Measurements from ENCODE around the gene USP3.

The USP3 gene

GRCh38 chr15:63497642-63498467, 6.5 kb upstream of the USP3 start:
- no peak for DNase-seq (ENCODE audit: low spot score)

GRCh38 chr15:63499175-63499549, 5.2 kb upstream of the USP3 start:
- no peak for DNase-seq (ENCODE audit: low spot score)

GRCh38 chr15:63499611-63500010, 4.8 kb upstream of the USP3 start:
- no peak for DNase-seq (ENCODE audit: low spot score)

GRCh38 chr15:63500265-63501250, 3.8 kb upstream of the USP3 start:
- DNase-seq (ENCODE audit: low spot score), result no peak

GRCh38 chr15:63501256-63502089, 2.9 kb upstream of the USP3 start:
- DNase-seq (ENCODE audit: low spot score), result no peak

GRCh38 chr15:63502137-63502766, 2.1 kb upstream of the USP3 start:
- no peak for DNase-seq (ENCODE audit: low spot score)

- no peak for DNase-seq (ENCODE audit: low spot score)
Observed at GRCh38 chr15:63502843-63503738, 1.3 kb upstream of the USP3 start.

GRCh38 chr15:63503739-63504246, 600 bp upstream of the USP3 start:
- peak; percentile 83 for DNase-seq (ENCODE audit: low spot score)

GRCh38 chr15:63504979-63505841, 817 bp downstream of the USP3 start:
- DNase-seq (ENCODE audit: low spot score), result peak; percentile 69

GRCh38 chr15:63505842-63506222, 1.4 kb downstream of the USP3 start:
- DNase-seq (ENCODE audit: low spot score), result no peak

- DNase-seq (ENCODE audit: low spot score), result no peak
Observed at GRCh38 chr15:63506537-63507035, 2.2 kb downstream of the USP3 start.

- no peak for DNase-seq (ENCODE audit: low spot score)
Observed at GRCh38 chr15:63507878-63508818, 3.8 kb downstream of the USP3 start.

GRCh38 chr15:63509056-63509954, 4.9 kb downstream of the USP3 start:
- no peak for DNase-seq (ENCODE audit: low spot score)

GRCh38 chr15:63509955-63510940, 5.9 kb downstream of the USP3 start:
- DNase-seq (ENCODE audit: low spot score), result no peak

- DNase-seq (ENCODE audit: low spot score), result no peak
Observed at GRCh38 chr15:63512148-63512547, 7.8 kb downstream of the USP3 start.

GRCh38 chr15:63513271-63513670, 8.9 kb downstream of the USP3 start:
- DNase-seq (ENCODE audit: low spot score), result no peak

Measured in hematopoietic multipotent progenitor cell treated with erythropoietin and hydrocortisone succinate and interleukin-3 and kit ligand, for 17 days (in vitro differentiated cells).